ENCODE data around the gene RNFT1.
"Not testable (repeated sequence)": the region's sequence is repeated elsewhere in the genome, so short reads cannot be mapped to it uniquely, and the experiment has no call there.

RNFT1 gene, protein sequence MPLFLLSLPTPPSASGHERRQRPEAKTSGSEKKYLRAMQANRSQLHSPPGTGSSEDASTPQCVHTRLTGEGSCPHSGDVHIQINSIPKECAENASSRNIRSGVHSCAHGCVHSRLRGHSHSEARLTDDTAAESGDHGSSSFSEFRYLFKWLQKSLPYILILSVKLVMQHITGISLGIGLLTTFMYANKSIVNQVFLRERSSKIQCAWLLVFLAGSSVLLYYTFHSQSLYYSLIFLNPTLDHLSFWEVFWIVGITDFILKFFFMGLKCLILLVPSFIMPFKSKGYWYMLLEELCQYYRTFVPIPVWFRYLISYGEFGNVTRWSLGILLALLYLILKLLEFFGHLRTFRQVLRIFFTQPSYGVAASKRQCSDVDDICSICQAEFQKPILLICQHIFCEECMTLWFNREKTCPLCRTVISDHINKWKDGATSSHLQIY

DNA sequence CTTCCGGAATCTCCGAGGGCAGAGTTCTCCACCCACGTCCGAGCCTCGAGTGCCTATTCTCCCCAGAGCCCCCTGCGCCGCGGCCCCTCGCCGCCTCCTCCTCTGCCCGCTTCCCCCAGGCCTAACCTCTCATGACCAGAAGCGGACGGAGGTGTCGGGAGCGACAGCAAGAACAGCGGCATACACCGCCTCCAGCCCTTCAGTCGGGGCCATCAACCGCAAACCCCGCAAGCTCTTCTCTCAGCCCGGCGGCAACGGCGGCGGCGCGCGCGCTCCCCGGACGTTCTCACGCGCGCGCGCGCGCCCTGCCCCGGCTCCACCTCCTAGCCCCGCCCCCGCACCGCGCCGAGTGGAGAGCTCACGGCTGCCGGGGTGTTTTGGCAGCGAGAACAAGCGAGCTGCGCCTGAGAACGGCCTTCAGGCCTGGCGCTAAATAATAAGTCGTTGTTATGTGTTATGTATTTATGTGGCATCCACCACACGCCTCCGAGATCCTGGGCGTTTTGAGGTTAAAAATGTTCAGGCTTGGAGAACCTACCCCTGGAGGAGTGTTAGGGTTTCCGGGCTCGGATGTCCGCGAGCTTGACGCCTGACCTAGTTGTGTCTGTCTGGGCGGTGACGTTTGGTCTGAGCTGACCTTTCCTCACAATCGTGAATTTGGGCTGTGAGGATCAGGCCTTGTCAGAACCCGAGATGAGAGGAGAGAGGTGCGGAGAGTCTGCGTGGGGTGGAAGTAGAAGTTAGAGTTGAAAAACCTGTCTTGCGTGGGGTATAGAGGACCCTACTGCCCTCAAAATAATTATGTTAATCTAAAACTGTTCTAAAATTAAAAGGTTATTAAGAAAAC lies at the start of gene RNFT1:
RNFT1 (minus strand) TSS at position 259 of the 847 bp plus-strand sequence; CDS start at position 182, 77 bp downstream.
- peak; percentile 79 to 87 for DNase-seq (ENCODE audit: low read depth in 2 of 2)

GRCh38 chr17:60009326-60009725 lies 44.8 kb upstream of the RNFT1 start:
- DNase-seq (ENCODE audit: low read depth in 2 of 2): not testable (repeated sequence)

- not testable (repeated sequence) for DNase-seq (ENCODE audit: low read depth in 2 of 2)
These were observed 43.8 kb upstream of the RNFT1 start for GRCh38 chr17:60008377-60008776.

DNA sequence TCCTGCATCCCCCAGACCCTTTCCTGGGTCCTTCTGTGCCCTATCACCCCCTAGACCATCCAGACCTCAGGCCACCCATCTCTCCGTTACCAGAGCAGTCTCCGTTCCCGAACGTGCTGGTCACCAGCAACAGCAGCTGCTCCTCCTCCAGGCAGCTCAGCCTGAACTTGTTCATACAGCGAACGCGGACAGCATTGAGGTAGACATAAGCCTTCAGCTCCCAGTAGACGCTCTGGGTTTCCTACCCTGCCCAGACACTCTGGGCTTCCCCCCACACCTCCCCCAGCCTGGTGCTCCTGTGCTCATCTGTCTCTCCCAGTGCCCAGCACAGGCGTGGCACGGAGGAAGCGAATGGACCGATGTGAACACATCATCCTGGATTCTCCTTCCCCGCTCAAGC lies 41.6 kb upstream of the RNFT1 start:
- DNase-seq (ENCODE audit: low read depth in 2 of 2): no peak

GRCh38 chr17:60004561-60004960 lies 40.0 kb upstream of the RNFT1 start:
- DNase-seq (ENCODE audit: low read depth in 2 of 2): not testable (repeated sequence)

GRCh38 chr17:60002405-60002804 lies 37.9 kb upstream of the RNFT1 start:
- DNase-seq (ENCODE audit: low read depth in 2 of 2): not testable (repeated sequence)

GRCh38 chr17:59996608-59997007 lies 32.1 kb upstream of the RNFT1 start:
- DNase-seq (ENCODE audit: low read depth in 2 of 2): not testable (repeated sequence)

DNA sequence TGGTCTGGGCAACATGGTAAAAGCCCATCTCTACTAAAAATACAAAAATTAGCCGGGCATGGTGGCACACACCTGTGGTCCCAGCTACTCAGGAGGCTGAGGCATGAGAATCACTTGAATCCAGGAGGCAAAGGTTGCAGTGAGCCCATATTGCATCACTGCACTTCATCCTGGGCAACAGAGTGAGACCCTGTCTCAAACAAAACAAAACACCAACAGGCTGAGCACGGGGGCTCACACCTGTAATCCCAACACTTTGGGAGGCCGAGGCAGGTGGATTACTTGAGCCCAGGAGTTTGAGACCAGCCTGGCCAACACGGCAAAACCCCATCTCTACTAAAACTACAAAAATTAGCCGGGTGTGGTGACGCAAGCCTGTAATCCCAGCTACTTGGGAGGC lies 10.6 kb upstream of the RNFT1 start:
- DNase-seq (ENCODE audit: low read depth in 2 of 2): not testable (repeated sequence)

- DNase-seq (ENCODE audit: low read depth in 2 of 2): not testable (repeated sequence)
These were observed 8.9 kb upstream of the RNFT1 start for GRCh38 chr17:59973483-59973882.

GRCh38 chr17:59972778-59973177 lies 8.2 kb upstream of the RNFT1 start:
- DNase-seq (ENCODE audit: low read depth in 2 of 2): no peak

- DNase-seq (ENCODE audit: low read depth in 2 of 2): not testable (repeated sequence)
These were observed 7.2 kb upstream of the RNFT1 start for GRCh38 chr17:59971771-59972170.

DNA sequence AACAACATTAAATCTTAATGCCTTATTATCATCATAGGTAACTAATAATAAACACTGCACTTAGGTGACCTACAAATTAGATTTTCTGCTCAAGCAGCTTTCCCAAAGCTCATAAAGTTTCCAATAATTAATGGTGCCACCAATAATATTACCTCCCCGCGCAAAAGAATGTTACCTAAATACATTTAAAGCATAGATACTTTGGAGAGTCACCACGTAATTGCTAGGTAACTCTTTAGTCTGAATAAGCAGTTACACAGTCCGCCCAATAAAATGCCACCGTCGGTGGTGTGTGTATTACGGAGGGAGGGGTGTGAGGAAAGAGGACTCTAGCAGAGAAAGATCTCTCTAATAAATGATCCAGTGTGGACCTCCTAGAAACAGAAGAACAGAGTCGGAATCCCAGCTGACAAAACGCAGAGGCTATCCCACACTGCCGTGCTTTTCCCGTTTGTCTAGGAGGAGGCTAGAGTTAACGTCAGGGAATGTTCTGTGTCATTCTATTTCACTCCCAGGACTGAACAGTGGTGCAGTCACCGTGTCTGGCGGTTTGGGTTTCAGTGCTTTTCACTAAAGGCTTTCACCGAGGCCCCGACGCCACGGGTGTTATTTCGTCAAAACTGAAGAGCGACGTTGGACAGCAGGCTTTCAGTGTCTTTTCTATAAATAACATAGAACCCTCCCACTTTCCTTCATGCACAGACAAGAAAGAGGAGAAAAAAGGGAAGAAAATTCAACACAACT lies 630 bp downstream of the RNFT1 start:
- DNase-seq (ENCODE audit: low read depth in 2 of 2): peak; percentile 13 to 20

DNA sequence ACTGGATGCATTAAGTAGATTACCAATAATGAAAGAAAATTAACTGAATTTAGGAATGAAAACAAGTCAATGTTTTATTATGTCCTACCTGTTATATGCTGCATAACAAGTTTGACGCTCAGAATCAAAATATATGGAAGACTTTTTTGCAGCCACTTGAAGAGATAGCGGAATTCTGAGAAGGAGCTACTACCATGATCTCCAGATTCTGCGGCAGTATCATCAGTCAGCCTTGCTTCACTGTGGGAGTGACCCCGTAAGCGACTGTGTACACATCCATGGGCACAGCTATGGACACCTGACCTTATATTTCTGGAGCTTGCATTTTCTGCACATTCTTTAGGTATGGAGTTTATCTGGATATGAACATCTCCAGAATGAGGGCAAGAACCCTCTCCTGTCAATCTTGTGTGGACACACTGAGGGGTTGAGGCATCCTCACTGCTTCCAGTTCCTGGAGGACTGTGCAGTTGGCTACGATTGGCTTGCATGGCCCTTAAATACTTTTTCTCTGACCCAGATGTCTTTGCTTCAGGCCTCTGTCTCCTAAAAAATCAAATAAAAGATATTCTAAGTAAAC lies 1.7 kb downstream of the RNFT1 start:
- DNase-seq (ENCODE audit: low read depth in 2 of 2): no peak

DNA sequence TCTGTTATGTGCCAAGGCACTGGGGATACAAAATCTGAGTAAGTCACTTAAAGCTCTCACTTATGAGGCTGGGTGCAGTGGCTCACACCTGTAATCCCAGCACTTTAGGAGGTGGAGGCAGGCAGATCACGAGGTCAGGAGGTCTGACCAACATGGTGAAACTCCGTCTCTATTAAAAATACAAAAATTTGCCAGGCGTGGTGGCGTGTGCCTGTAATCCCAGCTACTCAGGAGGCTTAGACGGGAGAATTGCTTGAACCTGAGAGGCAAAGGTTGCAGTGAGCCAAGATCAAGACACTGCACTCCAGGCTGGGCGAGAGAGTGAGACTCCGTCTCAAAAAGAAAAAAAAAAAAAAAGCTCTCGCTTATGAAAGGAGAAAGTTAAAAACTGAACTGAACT lies 5.0 kb downstream of the RNFT1 start:
- DNase-seq (ENCODE audit: low read depth in 2 of 2): not testable (repeated sequence)

GRCh38 chr17:59954856-59955255 lies 9.7 kb downstream of the RNFT1 start:
- no peak for DNase-seq (ENCODE audit: low read depth in 2 of 2)

DNA sequence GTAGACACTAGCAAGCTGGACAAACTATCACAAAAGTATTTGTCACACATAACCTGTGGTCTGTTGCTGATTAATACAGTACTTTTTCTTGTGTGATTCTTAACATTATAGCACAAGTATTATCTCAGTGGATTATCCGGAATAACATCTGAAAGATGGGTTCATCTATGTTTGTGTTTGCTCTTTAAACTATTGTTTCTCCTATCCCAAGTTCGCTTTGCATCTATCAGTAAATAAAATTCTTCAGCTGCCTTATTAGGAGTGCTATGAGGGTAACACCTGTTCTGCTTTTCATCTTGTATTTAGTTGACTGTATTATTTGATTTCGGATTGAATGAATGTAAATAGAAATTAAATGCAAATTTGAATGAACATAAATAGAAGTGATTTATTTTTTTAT lies 14.5 kb downstream of the RNFT1 start:
- DNase-seq (ENCODE audit: low read depth in 2 of 2): no peak

- not testable (repeated sequence) for DNase-seq (ENCODE audit: low read depth in 2 of 2)
These were observed 17.2 kb downstream of the RNFT1 start for GRCh38 chr17:59947310-59947709.

DNA sequence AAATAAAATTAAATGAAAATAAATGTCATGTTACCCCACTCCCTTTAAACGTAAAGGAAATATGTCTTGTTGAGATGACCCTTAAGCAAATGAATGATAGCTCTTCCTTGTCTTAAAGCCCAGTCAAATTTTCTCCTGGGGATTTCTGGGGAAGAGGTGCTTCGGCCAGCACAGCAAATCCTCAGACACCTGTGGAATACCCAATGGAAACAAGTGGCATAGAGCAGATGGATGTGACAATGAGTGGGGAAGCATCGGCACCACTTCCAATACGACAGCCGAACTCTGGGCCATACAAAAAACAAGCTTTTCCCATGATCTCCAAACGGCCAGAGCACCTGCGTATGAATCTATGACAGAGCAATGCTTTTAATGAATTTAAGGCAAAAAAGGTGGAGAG lies 18.1 kb downstream of the RNFT1 start:
- DNase-seq (ENCODE audit: low read depth in 2 of 2): not testable (repeated sequence)

- DNase-seq (ENCODE audit: low read depth in 2 of 2): no peak
These were observed 23.4 kb downstream of the RNFT1 start for GRCh38 chr17:59941131-59941530.

- DNase-seq (ENCODE audit: low read depth in 2 of 2): not testable (repeated sequence)
These were observed 23.8 kb downstream of the RNFT1 start for GRCh38 chr17:59940697-59941096.

- not testable (repeated sequence) for DNase-seq (ENCODE audit: low read depth in 2 of 2)
These were observed 31.2 kb downstream of the RNFT1 start for GRCh38 chr17:59933317-59933716.
